T-cell (primary cell): ENCODE data around the gene XRCC3. TPM values are rescaled to one million over a fixed set of nuclear protein-coding genes. Genes with fewer than 3 reads are reported as not detected.

Source experiments
- ATAC-seq, 4 experiments: fragments of 200-7000 bp in 3 of 4; fragments of 150-1000 bp in 1 of 4; cut with Tn5 transposase; replicated peaks in 1 of 4; 1 replicate in 3 of 4; 2 replicates in 1 of 4; pipeline ENCODE4 v1.10.0; 2021; ENCODE audit warnings: moderate library complexity in 3 of 4, mild to moderate bottlenecking in 2 of 4, moderate number of reproducible peaks in 1 of 4
- CTCF ChIA-PET, 2 donors: fragments of 300-600 bp; sonication (Branson Sonifier 250); formaldehyde crosslinking; loops; one replicate each; lab custom pipeline; 2022; ENCODE audit warnings: antibody characterized with exemption in 2 of 2; lab: Charles Lee
- POLR2A ChIA-PET, 2 donors: fragments of 300-600 bp; sonication (Branson Sonifier 250); formaldehyde crosslinking; loops; one replicate each; lab custom pipeline; 2022; ENCODE audit warnings: antibody characterized with exemption in 2 of 2; lab: Charles Lee
- DNase-seq, 35 experiments: peaks; one replicate each; pipeline versions ENCODE4 v3.0.0 to v3.0.0-alpha.2; 2013 to 2023
- H3K27ac ChIP-seq: one replicate; pipeline ENCODE4 v1.5.1; 2013; ENCODE audit warnings: low read length
- H3K27me3 ChIP-seq, 2 experiments: replicated peaks in 1 of 2; 1 replicate in 1 of 2; 2 replicates in 1 of 2; pipeline versions ENCODE4 v1.6.1 to v1.7.0; 2013; ENCODE audit warnings: low read length in 1 of 2, mixed read lengths in 1 of 2; ENCODE audit not compliant: control insufficient read depth in 2 of 2, insufficient read depth in 2 of 2; ENCODE audit errors: extremely low read depth in 1 of 2
- H3K36me3 ChIP-seq, 2 donors: 1 replicate in 1 of 2; 2 replicates in 1 of 2; pipeline versions ENCODE4 v1.6.1 to v1.7.0; 2013; ENCODE audit warnings: low read length in 1 of 2; ENCODE audit not compliant: control insufficient read depth in 2 of 2, insufficient read depth in 1 of 2; ENCODE audit errors: extremely low read depth in 1 of 2
- H3K4me1 ChIP-seq, 2 experiments: 1 replicate in 1 of 2; 2 replicates in 1 of 2; pipeline versions ENCODE4 v1.6.1 to v1.7.0; 2013; ENCODE audit warnings: low read length in 2 of 2, mixed read lengths in 1 of 2; ENCODE audit not compliant: insufficient read depth in 2 of 2, control insufficient read depth in 1 of 2; ENCODE audit errors: extremely low read depth in 1 of 2
- H3K4me3 ChIP-seq, 2 donors: 1 replicate in 1 of 2; 2 replicates in 1 of 2; pipeline versions ENCODE4 v1.5.1 to v1.7.0; 2013; ENCODE audit warnings: mild to moderate bottlenecking in 2 of 2, low read length in 1 of 2, moderate library complexity in 1 of 2; ENCODE audit not compliant: control insufficient read depth in 1 of 2; ENCODE audit errors: extremely low read depth in 1 of 2
- H3K9me3 ChIP-seq: 2 replicates; pipeline ENCODE4 v1.7.0; 2013
- H3K27ac Mint-ChIP-seq, 2 donors: one replicate each; pipeline ENCODE4 v1.8.0; 2020 to 2021; ENCODE audit warnings: mild to moderate bottlenecking in 2 of 2, mixed read lengths in 2 of 2
- H3K27me3 Mint-ChIP-seq, 2 donors: one replicate each; pipeline ENCODE4 v1.8.0; 2021 to 2022; ENCODE audit warnings: mixed read lengths in 2 of 2
- H3K36me3 Mint-ChIP-seq: one replicate; pipeline ENCODE4 v1.8.0; 2021; ENCODE audit warnings: mixed read lengths
- H3K4me1 Mint-ChIP-seq, 3 donors: one replicate each; pipeline ENCODE4 v1.8.0; 2020 to 2022; ENCODE audit warnings: mixed read lengths in 3 of 3, mild to moderate bottlenecking in 1 of 3
- H3K4me3 Mint-ChIP-seq, 3 donors: one replicate each; pipeline ENCODE4 v1.8.0; 2020 to 2022; ENCODE audit warnings: mild to moderate bottlenecking in 3 of 3, mixed read lengths in 3 of 3, moderate library complexity in 3 of 3
- H3K9me3 Mint-ChIP-seq, 3 donors: one replicate each; pipeline ENCODE4 v1.8.0; 2020 to 2022; ENCODE audit warnings: mixed read lengths in 3 of 3
- WGBS: methylation state at CpG from one replicate; pipeline ENCODE4 v1.1.5; 2013; ENCODE audit warnings: missing lambda C conversion rate; ENCODE audit not compliant: insufficient coverage; 5-methylcytosine and 5-hydroxymethylcytosine counted together
- total RNA-seq, 35 experiments: library from RNA in 6 of 35; stranded (reverse) in 6 of 35; fragments of 120-200 nt in 1 of 35; gene quantifications; one replicate each; pipeline versions ENCODE4 v1.2.1 to v1.2.4 and lab custom pipeline; 2013 to 2026

The XRCC3 gene
- total RNA-seq, 5 donors from 2014 or later (not counting 1 experiment from before 2014, with no cell fraction given): 7.4 to 15.1 (median 12.9) TPM

DNA sequence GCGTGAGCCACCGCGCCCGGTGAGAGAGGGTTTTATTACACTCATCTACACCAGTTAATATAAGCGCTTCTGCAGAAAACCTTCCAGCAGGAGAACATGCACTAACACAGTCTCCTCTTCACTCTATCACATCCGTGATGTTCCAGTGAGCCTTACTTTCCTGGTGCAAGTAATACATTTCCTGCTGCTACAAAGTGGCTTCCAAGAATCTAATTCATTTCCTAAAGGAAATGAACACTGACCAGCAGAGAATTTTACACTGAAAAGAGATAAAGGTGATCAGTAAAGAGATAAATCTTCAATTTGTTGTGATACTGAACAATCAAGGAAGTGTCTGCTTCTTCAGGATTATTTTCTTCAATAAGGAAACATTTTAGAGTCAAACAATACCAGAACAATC is 39.8 kb upstream of the XRCC3 start:
- Mint-ChIP-seq H3K4me3 (no peak overlapping the region), H3K36me3 (peaks cover 2% of the 10 kb centered on the region), H3K27ac (no peak overlapping the region), H3K9me3 (no peaks in the 10 kb centered on the region), H3K27me3 (no peaks in the 10 kb centered on the region), H3K4me1 (no peaks in the 10 kb centered on the region)
- POLR2A ChIA-PET: no interaction called here
- Histone ChIP-seq H3K4me1 (no peaks in the 10 kb centered on the region), H3K36me3 (peaks cover 0 to 5% of the 10 kb centered on the region in 2 donors), H3K4me3 (no peak overlapping the region), H3K27ac (no peak overlapping the region), H3K9me3 (no peaks in the 10 kb centered on the region), H3K27me3 (no peaks in the 10 kb centered on the region)
- CTCF ChIA-PET: no interaction called here
- ATAC-seq (no peak), DNase-seq (no peak)
- WGBS: 100% methylated on average over 2 of the region's 6 CpGs

DNA sequence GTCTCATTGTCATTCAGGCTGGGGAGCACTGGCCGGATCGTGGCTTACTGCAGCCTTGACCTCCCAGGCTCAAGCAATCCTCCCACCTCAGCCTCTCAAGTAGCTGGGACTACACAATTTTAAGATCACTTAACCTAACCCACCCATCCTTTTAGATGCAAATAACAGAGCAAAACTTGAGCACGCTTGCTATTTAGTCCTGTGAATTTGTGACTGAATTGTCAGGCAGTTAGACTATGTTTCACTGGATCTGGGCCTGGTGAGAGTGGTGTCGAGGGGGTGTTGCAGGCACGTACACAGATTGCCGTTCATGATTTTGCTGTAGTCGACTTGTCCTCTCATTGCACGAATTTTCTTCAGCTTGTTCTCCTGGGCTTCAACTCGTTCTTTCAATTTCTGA is 38.5 kb upstream of the XRCC3 start:
- Mint-ChIP-seq H3K36me3 (peaks cover 10% of the 10 kb centered on the region), H3K9me3 (no peaks in the 10 kb centered on the region), H3K4me3 (no peak overlapping the region), H3K27me3 (no peaks in the 10 kb centered on the region), H3K4me1 (peaks cover 1 to 7% (median 3%) of the 10 kb centered on the region in 3 donors), H3K27ac (no peak overlapping the region)
- ChIA-PET CTCF (interaction anchor here in 1 of 2 donors (0.6 kb wide), 1 partner anchor 12 kb away, joined by 3 read pairs; no protein-coding TSS in a partner anchor), POLR2A (no interaction called here)
- no peak overlapping the region for H3K27ac ChIP-seq
- peaks cover 5% of the 10 kb centered on the region in 2 donors for H3K36me3 ChIP-seq
- H3K27me3 ChIP-seq: no peaks in the 10 kb centered on the region
- ATAC-seq (no peak), DNase-seq (no peak)
- WGBS: 96% methylated on average over 8 of the region's 9 CpGs
- H3K9me3 ChIP-seq: no peaks in the 10 kb centered on the region
- H3K4me1 ChIP-seq: peaks cover 1 to 2% of the 10 kb centered on the region in 2 experiments
- no peak overlapping the region for H3K4me3 ChIP-seq

DNA sequence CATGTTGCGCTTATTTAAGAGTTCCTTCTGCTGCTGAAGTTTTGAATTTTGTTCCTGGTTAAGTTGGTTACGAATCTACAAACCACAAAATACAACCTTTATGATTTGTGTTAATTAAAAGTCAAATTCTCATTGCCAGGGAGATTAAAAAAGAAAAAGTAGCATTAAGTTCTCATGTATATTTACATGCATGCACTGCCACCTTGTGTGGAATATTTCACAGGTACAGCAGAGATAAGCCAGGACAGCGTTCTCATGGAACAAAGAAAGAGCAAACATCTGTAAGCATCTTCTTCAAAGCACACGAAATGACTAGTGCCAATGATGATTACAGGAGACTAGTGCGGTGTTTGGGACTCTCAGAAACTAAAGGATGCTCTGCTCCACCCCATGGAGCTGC is 34.6 kb upstream of the XRCC3 start:
- Histone ChIP-seq H3K36me3 (peaks cover 5 to 9% of the 10 kb centered on the region in 2 donors), H3K4me3 (no peak overlapping the region), H3K4me1 (peaks cover 6 to 15% of the 10 kb centered on the region in 2 experiments), H3K9me3 (no peaks in the 10 kb centered on the region), H3K27me3 (no peaks in the 10 kb centered on the region), H3K27ac (no peak overlapping the region)
- ATAC-seq (no peak), DNase-seq (peak in 1 of 35 experiments; percentile 11)
- POLR2A ChIA-PET: no interaction called here
- Mint-ChIP-seq H3K27ac (no peak overlapping the region), H3K36me3 (peaks cover 10% of the 10 kb centered on the region), H3K27me3 (no peaks in the 10 kb centered on the region), H3K4me3 (no peak overlapping the region), H3K4me1 (peaks cover 12 to 16% (median 13%) of the 10 kb centered on the region in 3 donors), H3K9me3 (no peaks in the 10 kb centered on the region)
- WGBS: 86% methylated on average over 2 of the region's 5 CpGs
- CTCF ChIA-PET: no interaction called here

DNA sequence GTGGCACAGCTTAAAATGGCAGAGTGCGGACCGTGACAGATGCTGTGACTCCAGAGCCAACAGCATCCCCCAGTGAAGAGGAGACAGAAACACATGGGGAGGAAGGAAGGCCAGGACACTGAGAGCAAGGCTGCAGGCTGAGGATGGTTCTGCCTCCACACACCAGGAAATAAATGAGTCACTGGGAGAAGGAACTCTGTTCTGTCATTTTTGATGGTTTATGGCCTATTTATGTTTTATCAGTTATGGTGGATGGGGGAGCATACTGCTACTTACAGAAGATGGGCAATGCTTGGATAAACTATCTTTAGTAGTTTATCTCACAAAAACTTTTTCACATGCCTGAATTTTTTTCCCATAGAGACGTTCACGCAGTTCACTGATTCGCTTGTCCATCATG is 34.2 kb upstream of the XRCC3 start:
- H3K9me3 Mint-ChIP-seq: no peaks in the 10 kb centered on the region
- H3K36me3 ChIP-seq: peaks cover 5 to 10% of the 10 kb centered on the region in 2 donors
- ChIA-PET POLR2A (no interaction called here), CTCF (no interaction called here)
- no peak overlapping the region for H3K4me3 Mint-ChIP-seq
- peaks cover 10% of the 10 kb centered on the region for H3K36me3 Mint-ChIP-seq
- no peak overlapping the region for H3K4me3 ChIP-seq
- DNase-seq (no peak), ATAC-seq (no peak)
- H3K27ac ChIP-seq: no peak overlapping the region
- WGBS: no CpG with 5 or more reads among the region's 5 CpGs
- no peaks in the 10 kb centered on the region for H3K9me3 ChIP-seq
- H3K4me1 Mint-ChIP-seq: peaks cover 12 to 16% (median 13%) of the 10 kb centered on the region in 3 donors
- no peak overlapping the region for H3K27ac Mint-ChIP-seq
- no peaks in the 10 kb centered on the region for H3K27me3 Mint-ChIP-seq
- H3K4me1 ChIP-seq: peaks cover 6 to 15% of the 10 kb centered on the region in 2 experiments
- no peaks in the 10 kb centered on the region for H3K27me3 ChIP-seq

DNA sequence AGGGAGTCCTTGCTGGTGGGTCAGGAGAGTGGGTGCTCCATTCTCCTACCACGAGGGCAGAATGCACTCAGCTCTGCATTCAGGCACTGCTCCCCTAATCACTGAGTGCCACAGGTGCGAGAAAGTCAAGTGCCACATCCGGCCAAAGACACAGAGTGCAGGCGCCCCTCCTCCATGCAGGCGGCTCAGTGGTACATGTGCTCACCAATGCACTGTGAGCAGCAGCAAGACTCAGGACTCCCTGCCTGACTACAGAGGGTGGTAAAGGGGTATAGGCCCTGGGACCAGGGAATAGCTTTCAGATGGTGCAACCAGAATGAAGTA is 33.2 kb upstream of the XRCC3 start:
- DNase-seq: peak; percentile 26 to 74 (median 56)
- POLR2A ChIA-PET: no interaction called here
- peak overlapping the region; percentile 4 for H3K27ac ChIP-seq
- peaks cover 10% of the 10 kb centered on the region for H3K36me3 Mint-ChIP-seq
- ATAC-seq: peak; percentile 96 to 100 (median 98)
- peaks cover 12 to 16% (median 13%) of the 10 kb centered on the region in 3 donors for H3K4me1 Mint-ChIP-seq
- H3K36me3 ChIP-seq: peaks cover 0 to 10% of the 10 kb centered on the region in 2 donors
- H3K9me3 ChIP-seq: no peaks in the 10 kb centered on the region
- H3K4me3 ChIP-seq: no peak overlapping the region
- H3K27ac Mint-ChIP-seq: peak overlapping the region; percentile 73 to 88
- CTCF ChIA-PET: no interaction called here
- H3K27me3 ChIP-seq: no peaks in the 10 kb centered on the region
- H3K4me3 Mint-ChIP-seq: peak overlapping the region in 1 of 3 donors; percentile 40
- H3K4me1 ChIP-seq: peaks cover 6 to 15% of the 10 kb centered on the region in 2 experiments
- 34% methylated on average over 4 of the region's 5 CpGs for WGBS
- H3K27me3 Mint-ChIP-seq: no peaks in the 10 kb centered on the region
- H3K9me3 Mint-ChIP-seq: no peaks in the 10 kb centered on the region

DNA sequence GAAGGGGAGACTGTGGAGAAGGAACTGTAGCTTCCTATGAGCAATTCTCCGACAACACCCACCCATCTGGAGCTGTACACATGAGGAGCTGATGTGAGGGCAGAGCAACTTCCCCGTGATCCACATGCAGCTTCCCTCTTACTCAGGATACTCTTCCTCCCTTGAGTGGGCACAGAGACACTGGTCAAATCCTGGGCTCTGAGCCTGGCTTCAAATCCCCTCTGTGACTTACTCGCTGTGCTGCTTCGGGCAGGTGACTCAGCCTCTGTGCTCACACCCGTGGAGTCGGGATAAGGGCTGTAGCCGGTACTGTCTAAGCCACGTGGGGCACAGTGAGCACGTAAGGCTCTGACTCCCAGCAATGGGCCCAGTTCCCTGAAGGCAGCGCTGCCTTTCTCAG is 31.4 kb upstream of the XRCC3 start:
- POLR2A ChIA-PET: no interaction called here
- H3K27ac Mint-ChIP-seq: no peak overlapping the region

More for the DNA sequence above, 31.4 kb upstream of the XRCC3 start:
- peaks cover 16% of the 10 kb centered on the region for H3K36me3 Mint-ChIP-seq
- no peaks in the 10 kb centered on the region for H3K9me3 Mint-ChIP-seq
- ATAC-seq (no peak), DNase-seq (no peak)
- H3K27me3 ChIP-seq: no peaks in the 10 kb centered on the region
- no peak overlapping the region for H3K4me3 ChIP-seq
- H3K4me1 ChIP-seq: peaks cover 6 to 15% of the 10 kb centered on the region in 2 experiments
- no peaks in the 10 kb centered on the region for H3K27me3 Mint-ChIP-seq
- no peaks in the 10 kb centered on the region for H3K9me3 ChIP-seq
- no peak overlapping the region for H3K27ac ChIP-seq
- H3K4me3 Mint-ChIP-seq: no peak overlapping the region
- WGBS: 97% methylated on average over 10 of the region's 10 CpGs
- peaks cover 12 to 16% (median 13%) of the 10 kb centered on the region in 3 donors for H3K4me1 Mint-ChIP-seq
- H3K36me3 ChIP-seq: peaks cover 4 to 14% of the 10 kb centered on the region in 2 donors
- CTCF ChIA-PET: interaction anchor here in 1 of 2 donors (0.6 kb wide), 1 partner anchor 158 kb away, joined by 3 read pairs; no protein-coding TSS in a partner anchor
